ENCODE results near the gene RBMS3.
"Not testable (repeated sequence)": the region's sequence is repeated elsewhere in the genome, so short reads cannot be mapped to it uniquely, and the experiment has no call there.

The RBMS3 gene

DNA sequence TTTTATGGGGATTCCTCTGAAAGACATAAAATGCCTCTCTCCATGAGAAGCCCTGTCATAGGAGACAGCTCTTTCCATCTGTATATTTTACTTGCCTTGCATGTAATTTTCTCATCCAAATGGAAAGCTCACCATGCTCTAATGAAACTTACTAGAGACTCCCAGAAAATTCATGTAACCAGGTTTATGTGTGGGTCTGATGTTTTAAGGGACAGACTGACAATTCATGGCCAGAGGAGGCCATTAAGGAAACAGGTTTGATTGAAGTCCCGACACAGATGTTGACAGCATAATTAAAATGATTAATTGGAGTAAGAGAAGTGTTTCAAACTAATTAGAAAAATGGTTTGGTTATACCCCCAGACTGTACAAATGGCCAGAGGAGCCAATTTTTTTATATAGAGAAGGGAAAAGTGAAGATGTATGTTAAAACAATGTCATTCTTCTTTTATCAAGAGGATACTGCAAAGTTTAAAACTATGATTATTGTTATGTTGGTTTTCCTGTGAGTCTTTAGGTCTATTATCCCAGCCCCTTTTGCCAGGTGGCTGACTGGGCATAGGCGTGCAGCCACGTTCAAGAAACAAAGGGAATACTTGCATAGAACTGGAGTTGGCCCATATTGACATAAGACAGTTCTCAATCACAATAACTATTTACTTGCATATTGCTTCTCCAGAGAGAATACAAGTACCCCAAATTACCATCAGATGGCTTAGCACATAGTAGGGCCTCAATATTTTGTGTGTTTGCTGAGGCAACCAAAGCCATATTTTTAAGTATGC is 64.8 kb downstream of the RBMS3 start:
- peak in 1 of 3 experiments; percentile 34 for DNase-seq

GRCh38 chr3:29346828-29347227 is 66.0 kb downstream of the RBMS3 start:
- DNase-seq, result no peak

DNA sequence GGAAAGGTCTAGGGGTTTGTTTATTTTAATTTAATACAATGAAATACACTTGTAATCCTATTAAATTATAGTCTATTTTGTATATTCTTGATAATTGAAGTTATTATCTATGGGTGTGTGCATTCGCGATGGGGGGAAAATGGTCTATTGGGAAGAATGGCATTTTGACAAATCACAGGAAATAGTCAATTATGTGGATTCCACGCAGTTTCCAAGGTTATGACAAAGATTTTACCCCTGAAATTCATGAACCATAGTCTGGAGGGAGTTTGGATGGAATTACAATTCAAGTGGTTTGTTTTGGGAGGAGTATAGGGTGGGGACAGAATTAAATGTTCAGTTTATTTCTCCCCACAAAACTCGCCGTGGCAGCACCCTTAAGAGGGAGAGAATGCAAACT is 66.5 kb downstream of the RBMS3 start:
- peak in 1 of 3 experiments; percentile 4 for DNase-seq

DNA sequence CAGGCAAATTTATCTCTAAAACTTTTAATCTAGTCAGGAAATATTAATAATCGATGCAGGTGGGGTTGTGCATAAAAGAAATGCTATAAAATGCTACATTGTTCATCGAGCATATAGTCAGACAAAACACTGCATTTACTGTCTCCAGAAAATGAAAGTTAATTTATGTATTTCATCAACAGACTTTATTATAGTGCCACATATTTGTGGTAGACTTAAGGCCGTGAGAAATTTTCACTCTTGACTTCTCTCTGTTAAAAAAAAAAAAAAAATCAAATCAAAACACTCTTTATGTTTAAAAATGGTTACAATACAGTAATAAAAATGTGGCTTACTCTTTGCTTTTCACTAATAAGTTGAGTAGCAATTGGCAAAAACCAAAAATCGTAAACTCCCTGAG is 67.4 kb downstream of the RBMS3 start:
- DNase-seq, result no peak

DNA sequence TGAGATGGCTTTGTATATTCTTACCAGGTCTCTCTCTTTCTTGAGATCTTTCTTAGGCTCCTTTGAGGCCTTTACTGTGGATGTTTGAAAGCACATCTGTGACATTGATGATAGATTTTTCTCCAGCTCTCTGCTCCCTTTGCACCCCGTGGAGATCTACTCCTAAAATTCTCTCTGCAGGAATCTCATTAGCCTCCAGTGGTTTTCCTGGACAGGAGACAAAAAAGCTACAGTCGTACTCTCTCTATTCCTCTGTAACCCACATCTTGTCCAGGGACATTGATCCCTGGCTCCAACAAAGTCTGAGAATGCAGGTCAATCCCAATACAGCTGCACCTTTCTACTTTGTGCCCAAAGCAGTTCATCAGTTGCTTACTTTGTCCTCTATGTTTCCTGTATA is 68.2 kb downstream of the RBMS3 start:
- no peak for DNase-seq

- DNase-seq, result no peak
Observed at GRCh38 chr3:29353807-29354206, 72.9 kb downstream of the RBMS3 start.

DNA sequence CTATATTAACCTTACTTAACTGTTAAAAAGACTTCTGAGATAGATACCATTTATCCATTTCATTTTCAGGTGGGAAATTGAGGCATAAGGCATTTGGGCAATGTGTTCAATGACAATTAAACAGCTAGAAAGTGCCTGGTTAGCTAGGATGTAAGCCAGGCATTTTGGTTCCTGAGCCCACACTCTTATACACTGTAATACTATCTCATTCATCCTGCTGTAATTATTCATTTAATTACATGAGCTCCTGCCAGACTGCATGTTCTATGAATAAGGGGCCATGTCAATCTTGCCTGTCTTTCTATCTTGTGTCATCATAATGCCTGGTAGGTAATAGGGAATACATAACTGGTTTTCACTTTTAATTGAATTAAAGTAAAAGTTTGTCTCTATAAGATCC is 74.0 kb downstream of the RBMS3 start:
- no peak for DNase-seq

GRCh38 chr3:29356062-29356461 is 75.2 kb downstream of the RBMS3 start:
- DNase-seq, result no peak

- not testable (repeated sequence) for DNase-seq
Observed at GRCh38 chr3:29360289-29360688, 79.4 kb downstream of the RBMS3 start.

DNA sequence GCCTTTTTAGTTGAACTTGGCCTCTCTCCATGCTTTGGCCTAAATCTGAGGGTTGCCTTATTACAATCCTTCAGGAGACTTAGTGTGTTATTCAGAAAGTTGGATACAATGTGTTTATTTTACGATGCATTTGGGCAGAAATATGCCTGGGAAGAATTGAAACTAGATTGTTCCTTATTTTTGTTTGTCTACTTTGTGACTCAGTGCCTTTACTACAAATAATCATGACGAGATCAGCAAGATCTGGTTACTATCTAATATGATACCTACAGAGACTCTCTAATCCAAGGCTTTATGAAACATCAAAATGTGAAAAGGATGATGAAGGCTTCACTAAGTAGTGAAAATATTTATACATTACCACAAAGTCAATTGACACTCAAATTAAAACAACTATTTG is 82.2 kb downstream of the RBMS3 start:
- no peak for DNase-seq

DNA sequence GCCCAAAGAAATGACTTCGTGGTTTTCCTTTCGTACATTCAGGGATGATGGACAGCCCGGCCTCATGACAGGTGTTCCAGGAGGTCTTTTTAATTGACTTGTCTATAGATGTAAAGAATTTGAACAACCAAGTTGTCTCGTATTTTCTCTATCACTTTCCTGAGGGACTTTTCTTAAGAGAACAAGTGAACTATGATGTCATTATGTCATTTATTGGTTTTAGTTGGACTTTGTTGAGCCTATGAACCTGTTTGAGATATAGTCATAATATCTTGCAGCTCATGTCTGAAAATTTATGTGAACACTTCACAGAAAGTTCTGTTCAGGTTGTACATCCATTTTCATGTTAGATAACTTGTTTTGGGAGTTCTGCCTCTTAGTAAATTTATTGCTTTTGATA is 89.2 kb downstream of the RBMS3 start:
- DNase-seq, result no peak

DNA sequence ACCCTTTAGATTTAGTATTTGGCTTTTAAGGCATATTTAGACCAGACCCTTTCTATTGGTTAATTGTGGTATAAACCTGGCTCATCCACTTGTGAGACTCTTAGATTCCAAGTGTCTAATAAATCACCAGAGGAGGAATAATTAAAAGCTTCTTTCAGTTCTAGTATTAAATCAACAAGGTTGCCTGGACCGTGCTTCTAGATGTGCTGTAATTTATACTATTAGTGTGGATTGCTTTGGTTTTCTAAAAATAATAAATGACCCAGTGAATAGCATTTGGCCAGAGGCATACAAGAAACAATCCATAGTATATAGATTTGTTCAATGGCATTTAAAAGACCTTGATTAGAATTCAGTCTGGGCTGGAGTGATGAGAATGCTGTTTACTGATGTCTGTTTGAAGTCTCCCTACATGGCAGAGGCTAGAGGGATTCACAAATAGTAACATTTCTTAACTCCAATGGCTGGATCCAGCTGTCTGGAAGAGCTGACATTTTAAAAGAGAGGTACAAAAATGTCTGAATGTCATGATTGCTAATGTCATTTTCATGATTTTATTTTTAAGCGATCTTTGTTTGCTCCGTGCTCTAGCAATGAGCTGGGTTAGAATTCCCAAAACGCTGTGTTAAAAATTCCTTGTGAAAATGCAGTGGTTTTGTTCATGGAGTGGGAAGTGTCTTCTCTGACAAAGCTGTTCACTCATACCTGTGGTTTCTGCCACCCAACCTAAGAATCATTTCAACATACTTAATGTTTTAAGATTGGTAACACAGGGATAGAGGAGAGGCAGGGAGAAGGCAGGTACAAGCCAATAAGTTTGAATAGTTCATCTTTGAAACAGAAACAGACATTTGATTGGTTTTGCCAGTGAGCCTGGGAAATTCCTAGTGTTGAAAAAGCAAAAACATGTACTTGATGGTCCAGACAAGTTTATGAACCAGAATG is 89.9 kb downstream of the RBMS3 start:
- peak in 1 of 3 experiments; percentile 56 for DNase-seq

GRCh38 chr3:29373131-29373680 is 92.3 kb downstream of the RBMS3 start:
- no peak for DNase-seq

DNA sequence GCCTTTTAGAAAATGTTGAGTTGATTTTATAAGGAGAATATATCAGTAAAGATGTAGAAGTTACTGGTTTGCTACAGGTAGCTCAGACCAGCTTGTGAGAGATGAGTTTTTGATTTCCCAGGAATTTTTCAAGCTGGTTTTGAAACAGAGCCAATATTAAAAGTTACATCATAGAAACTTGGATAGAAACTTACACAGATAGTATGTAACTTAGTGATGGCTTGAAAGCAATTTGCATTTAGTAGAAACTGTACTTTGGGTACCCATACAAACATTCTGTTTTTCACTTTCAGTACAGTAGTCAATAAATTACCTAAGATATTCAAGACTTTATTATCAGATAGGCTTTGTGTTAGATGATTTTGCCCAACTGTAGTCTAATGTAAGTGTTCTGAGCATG is 93.4 kb downstream of the RBMS3 start:
- DNase-seq, result no peak

- DNase-seq, result no peak
Observed at GRCh38 chr3:29379097-29379496, 98.2 kb downstream of the RBMS3 start.

GRCh38 chr3:29381595-29381994 is 100.7 kb downstream of the RBMS3 start:
- DNase-seq, result no peak

DNA sequence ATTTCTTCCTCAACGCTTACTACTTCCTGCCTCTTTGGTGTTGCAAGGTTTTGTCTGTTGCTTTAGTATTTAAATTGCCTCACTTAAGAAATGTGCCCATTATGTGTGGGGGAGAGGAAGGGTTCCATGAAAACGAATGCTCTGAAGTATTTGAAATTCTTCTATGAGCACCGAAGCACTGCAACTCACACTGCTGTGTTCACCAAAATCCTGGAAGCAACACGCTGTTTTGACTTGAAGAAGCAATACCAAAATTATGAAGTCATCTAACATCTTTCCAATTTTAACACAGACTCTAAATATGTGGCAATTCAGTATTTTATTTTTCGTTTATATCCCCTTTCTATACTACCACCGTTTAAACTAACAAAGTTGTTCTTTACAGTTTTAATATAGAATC is 101.5 kb downstream of the RBMS3 start:
- no peak for DNase-seq

- no peak for DNase-seq
Observed at GRCh38 chr3:29382845-29383244, 102.0 kb downstream of the RBMS3 start.

DNA sequence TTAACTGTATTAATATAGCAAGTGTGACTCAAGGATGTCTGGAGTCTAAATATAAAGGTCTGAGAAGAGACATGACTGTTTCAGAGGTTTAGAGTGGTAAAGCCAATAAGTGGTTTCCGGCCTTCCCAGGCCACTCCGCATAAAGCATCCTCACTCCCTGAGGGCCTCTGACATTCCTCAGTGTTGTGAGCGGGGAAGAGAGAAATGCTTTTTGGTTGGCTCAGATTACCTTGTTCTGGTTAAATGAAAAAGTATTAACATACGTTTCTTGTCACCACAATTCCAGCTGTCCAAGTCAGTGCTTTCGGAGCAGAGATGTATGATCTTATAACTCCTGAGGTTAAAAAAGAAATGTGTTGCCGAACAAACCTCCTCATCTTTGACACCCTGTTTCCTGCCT is 103.8 kb downstream of the RBMS3 start:
- peak in 1 of 3 experiments; percentile 61 for DNase-seq

DNA sequence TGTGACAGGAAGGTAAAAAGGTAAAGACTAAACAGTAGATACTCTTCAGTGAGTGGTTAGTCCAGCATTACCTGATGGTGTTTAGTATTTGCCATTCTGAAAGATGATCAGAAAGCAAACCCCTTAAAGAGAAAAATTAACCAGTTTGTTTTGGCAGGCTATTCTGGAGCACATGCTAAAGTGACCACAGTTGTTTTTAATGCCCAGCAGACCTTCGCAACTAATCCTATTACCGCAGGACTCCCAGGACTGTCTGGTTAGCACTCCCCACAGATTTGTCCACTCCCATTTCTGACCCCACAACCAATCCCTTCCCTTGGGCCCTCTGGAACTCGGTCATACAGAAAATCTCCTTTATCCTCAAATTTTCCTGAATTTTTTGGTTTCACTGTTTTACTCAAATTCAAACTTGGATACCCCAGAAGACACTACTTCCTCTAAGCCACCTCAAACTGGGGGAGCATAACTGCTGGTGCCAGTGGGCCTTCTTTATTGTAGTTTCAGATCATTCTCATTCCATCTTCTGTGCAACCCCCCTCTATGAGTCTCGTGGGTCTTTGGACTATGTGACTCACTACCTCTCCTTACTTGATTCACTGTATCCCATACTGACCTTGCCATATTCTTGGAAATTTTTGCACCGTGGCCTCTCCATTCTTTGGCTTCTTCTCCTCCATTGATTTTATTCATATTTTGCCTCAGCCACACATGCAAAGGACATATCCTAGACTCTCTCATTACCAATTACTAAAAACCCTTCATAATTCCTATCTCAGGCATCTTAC is 104.4 kb downstream of the RBMS3 start:
- no peak for DNase-seq

DNA sequence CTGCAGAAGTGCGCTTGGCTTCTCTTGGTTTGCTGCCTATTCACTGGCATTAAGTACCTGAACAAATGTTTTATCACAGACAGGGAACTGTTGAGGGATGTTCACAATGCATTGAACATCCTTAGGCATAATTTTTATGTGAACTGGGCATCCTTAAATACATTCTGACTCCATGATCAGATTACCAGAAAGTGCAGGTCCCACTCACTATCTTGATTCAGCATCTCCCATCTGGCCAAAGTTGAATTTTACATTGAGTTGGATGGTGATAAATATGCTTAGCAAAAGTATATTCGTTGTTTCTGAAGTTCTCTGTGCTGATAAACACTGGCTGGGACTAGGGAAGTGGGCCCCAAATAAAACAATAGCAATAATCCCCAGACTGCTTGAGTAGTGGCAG is 108.5 kb downstream of the RBMS3 start:
- DNase-seq, result no peak

GRCh38 chr3:29392625-29393388 is 111.9 kb downstream of the RBMS3 start:
- DNase-seq, result no peak
